H1 (cell line): ENCODE results near the gene PDXDC1.
"Not testable (repeated sequence)": the region's sequence is repeated elsewhere in the genome, so short reads cannot be mapped to it uniquely, and the experiment has no call there.

Source experiments
- ATF2 ChIP-seq: IDR thresholded peaks from 2 replicates; pipeline ENCODE4 v1.6.1; 2012; ENCODE audit warnings: low read length, inconsistent platforms
- CREB1 ChIP-seq: IDR thresholded peaks from 2 replicates; pipeline ENCODE4 v1.6.1; 2012; ENCODE audit warnings: inconsistent platforms
- CTBP2 ChIP-seq: IDR thresholded peaks from 2 replicates; pipeline ENCODE4 v1.7.0; 2011; ENCODE audit warnings: borderline replicate concordance, mild to moderate bottlenecking, moderate library complexity, mixed read lengths, low read length; ENCODE audit not compliant: insufficient read depth, insufficient read length
- HDAC2 ChIP-seq, 2 experiments: fragments of 300-600 bp in 1 of 2; sonication (generic) in 1 of 2; IDR thresholded peaks; 2 replicates each; pipeline ENCODE4 v1.6.1; 2011 to 2012; ENCODE audit warnings: low read depth in 2 of 2, low read length in 2 of 2, mild to moderate bottlenecking in 2 of 2, moderate library complexity in 2 of 2, borderline replicate concordance in 1 of 2, inconsistent platforms in 1 of 2
- KDM1A ChIP-seq: fragments of 200-600, 300-600 bp; sonication (generic); IDR thresholded peaks from 2 replicates; pipeline ENCODE4 v1.7.1; 2016; ENCODE audit warnings: mild to moderate bottlenecking, low read length, borderline replicate concordance
- PHF8 ChIP-seq: fragments of 200-600 bp; sonication (generic); conservative IDR thresholded peaks from 2 replicates; pipeline ENCODE4 v1.7.1; 2012; ENCODE audit warnings: low read depth, mild to moderate bottlenecking, inconsistent platforms, low read length, moderate library complexity
- POLR2A ChIP-seq, 2 experiments: IDR thresholded peaks; 1 replicate in 1 of 2; 2 replicates in 1 of 2; pipeline ENCODE4 v1.6.1; 2011; ENCODE audit warnings: low read depth in 2 of 2, low read length in 2 of 2, mild to moderate bottlenecking in 2 of 2; ENCODE audit errors: control extremely low read depth in 1 of 2
- POLR2AphosphoS5 ChIP-seq: IDR thresholded peaks from 2 replicates; pipeline ENCODE4 v1.6.1; 2011; ENCODE audit warnings: low read depth, low read length
- POU5F1 ChIP-seq: IDR thresholded peaks from 2 replicates; pipeline ENCODE4 v1.6.1; 2011; ENCODE audit warnings: low read depth, mild to moderate bottlenecking, low read length, moderate library complexity
- SP2 ChIP-seq: IDR thresholded peaks from 2 replicates; pipeline ENCODE4 v1.6.1; 2012; ENCODE audit warnings: mild to moderate bottlenecking, low read length, inconsistent platforms
- TF ChIP-seq, protein P1 (sequence below), 3 experiments: IDR thresholded peaks; 1 replicate in 2 of 3; 2 replicates in 1 of 3; pipeline versions ENCODE4 v1.5.1 to v1.6.1; 2011; ENCODE audit warnings: low read length in 3 of 3, mild to moderate bottlenecking in 3 of 3, inconsistent platforms in 2 of 3, low read depth in 1 of 3, moderate library complexity in 1 of 3; ENCODE audit not compliant: insufficient read depth in 1 of 3; ENCODE audit errors: control extremely low read depth in 1 of 3
- TF ChIP-seq, protein P2 (sequence below): IDR thresholded peaks from 2 replicates; pipeline ENCODE4 v1.6.1; 2011; ENCODE audit warnings: low read length, improper control_type of control experiment

DNA sequence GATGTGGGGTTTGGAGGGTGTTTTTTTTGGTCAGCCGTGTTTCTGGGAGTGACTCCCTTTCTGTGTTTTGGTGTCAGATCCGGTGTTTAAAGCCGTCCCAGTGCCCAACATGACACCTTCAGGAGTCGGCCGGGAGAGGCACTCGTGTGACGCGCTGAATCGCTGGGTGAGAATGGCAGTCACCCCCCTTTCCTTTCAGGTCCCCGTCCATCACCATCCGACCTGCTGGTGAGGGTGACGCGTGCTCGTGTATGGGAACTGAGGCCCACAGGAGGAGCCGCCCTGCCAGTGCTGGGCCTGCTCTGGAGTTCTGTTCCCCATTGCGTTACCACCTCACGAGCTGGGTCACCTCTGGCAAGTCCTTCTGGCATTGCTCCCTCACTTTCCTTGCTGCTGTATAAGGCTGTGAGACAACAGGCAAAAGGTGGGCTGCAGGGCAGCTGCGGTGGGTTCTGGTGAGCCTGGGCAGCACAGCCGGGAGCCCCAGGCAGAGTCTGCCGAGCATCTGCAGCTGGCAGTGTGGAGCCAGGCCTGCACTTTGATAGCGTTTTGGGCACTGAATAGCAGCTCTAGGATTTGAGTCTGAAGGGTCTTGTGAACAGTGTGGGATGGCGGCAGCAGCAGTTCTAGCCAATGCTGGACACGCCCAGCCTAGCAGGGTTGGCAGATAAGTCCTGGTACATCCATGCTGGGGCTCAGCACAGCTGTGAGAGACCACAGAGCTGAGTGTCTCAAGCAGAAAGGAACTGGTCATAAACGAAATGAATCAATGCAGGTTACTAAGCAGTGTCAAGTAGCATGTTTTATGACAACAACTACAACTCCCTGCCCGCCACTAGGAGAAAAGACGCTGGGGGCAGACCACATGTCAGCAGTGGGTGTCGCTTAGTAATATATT, 54.2 kb downstream of the PDXDC1 start:
- TF ChIP-seq, protein P1, sequence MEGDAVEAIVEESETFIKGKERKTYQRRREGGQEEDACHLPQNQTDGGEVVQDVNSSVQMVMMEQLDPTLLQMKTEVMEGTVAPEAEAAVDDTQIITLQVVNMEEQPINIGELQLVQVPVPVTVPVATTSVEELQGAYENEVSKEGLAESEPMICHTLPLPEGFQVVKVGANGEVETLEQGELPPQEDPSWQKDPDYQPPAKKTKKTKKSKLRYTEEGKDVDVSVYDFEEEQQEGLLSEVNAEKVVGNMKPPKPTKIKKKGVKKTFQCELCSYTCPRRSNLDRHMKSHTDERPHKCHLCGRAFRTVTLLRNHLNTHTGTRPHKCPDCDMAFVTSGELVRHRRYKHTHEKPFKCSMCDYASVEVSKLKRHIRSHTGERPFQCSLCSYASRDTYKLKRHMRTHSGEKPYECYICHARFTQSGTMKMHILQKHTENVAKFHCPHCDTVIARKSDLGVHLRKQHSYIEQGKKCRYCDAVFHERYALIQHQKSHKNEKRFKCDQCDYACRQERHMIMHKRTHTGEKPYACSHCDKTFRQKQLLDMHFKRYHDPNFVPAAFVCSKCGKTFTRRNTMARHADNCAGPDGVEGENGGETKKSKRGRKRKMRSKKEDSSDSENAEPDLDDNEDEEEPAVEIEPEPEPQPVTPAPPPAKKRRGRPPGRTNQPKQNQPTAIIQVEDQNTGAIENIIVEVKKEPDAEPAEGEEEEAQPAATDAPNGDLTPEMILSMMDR (IDR thresholded peaks at IDR 0.05; ENCODE audit: control extremely low read depth in 1 of 3, insufficient read depth in 1 of 3, low read depth in 1 of 3, low read length in 3 of 3), result not testable (repeated sequence)
- not testable (repeated sequence) for TF ChIP-seq POLR2AphosphoS5; HDAC2 (IDR thresholded peaks at IDR 0.05; ENCODE audit: borderline replicate concordance in 1 of 2, low read depth in 2 of 2, low read length in 2 of 2); POLR2A (IDR thresholded peaks at IDR 0.05; ENCODE audit: control extremely low read depth in 1 of 2, low read depth in 2 of 2, low read length in 2 of 2); CREB1; SP2; KDM1A; PHF8; ATF2; POU5F1; CTBP2
- TF ChIP-seq, protein P2, sequence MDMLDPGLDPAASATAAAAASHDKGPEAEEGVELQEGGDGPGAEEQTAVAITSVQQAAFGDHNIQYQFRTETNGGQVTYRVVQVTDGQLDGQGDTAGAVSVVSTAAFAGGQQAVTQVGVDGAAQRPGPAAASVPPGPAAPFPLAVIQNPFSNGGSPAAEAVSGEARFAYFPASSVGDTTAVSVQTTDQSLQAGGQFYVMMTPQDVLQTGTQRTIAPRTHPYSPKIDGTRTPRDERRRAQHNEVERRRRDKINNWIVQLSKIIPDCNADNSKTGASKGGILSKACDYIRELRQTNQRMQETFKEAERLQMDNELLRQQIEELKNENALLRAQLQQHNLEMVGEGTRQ, result not testable (repeated sequence)
